NCI-H1417 (cell line): ENCODE results near the gene FLRT1.

Experiments
- DNase-seq, 3 experiments: peaks; one replicate each; lab custom pipeline; 2025; lab: John Stamatoyannopoulos, UW

The FLRT1 gene

GRCh38 chr11:64048042-64048854 is 12.5 kb downstream of the FLRT1 start:
- peak in 1 of 3 experiments; percentile 48 for DNase-seq

GRCh38 chr11:64049509-64049908 is 13.8 kb downstream of the FLRT1 start:
- DNase-seq, result no peak

- DNase-seq, result no peak
Observed at GRCh38 chr11:64051297-64051696, 15.6 kb downstream of the FLRT1 start.

GRCh38 chr11:64052436-64052835 is 16.7 kb downstream of the FLRT1 start:
- peak in 1 of 3 experiments; percentile 5 for DNase-seq

- no peak for DNase-seq
Observed at GRCh38 chr11:64052938-64053622, 17.3 kb downstream of the FLRT1 start.

GRCh38 chr11:64053699-64054098 is 18.0 kb downstream of the FLRT1 start:
- no peak for DNase-seq

GRCh38 chr11:64055077-64055476 is 19.3 kb downstream of the FLRT1 start:
- no peak for DNase-seq

- DNase-seq, result peak in 1 of 3 experiments; percentile 14
Observed at GRCh38 chr11:64056213-64056785, 20.6 kb downstream of the FLRT1 start.

GRCh38 chr11:64056861-64057260 is 21.1 kb downstream of the FLRT1 start:
- DNase-seq, result no peak

- no peak for DNase-seq
Observed at GRCh38 chr11:64057890-64058289, 22.2 kb downstream of the FLRT1 start.

GRCh38 chr11:64058494-64058893 is 22.8 kb downstream of the FLRT1 start:
- peak in 2 of 3 experiments; percentile 63 to 77 for DNase-seq

GRCh38 chr11:64059339-64060140 is 23.8 kb downstream of the FLRT1 start:
- no peak for DNase-seq

GRCh38 chr11:64060263-64060860 is 24.6 kb downstream of the FLRT1 start:
- no peak for DNase-seq

- DNase-seq, result peak in 2 of 3 experiments; percentile 95 to 96
Observed at GRCh38 chr11:64060861-64061444, 25.2 kb downstream of the FLRT1 start.

GRCh38 chr11:64062185-64063039 is 26.7 kb downstream of the FLRT1 start:
- peak in 1 of 3 experiments; percentile 25 for DNase-seq

GRCh38 chr11:64063777-64064176 is 28.0 kb downstream of the FLRT1 start:
- DNase-seq, result peak in 2 of 3 experiments; percentile 29 to 74

GRCh38 chr11:64064374-64065140 is 28.8 kb downstream of the FLRT1 start:
- DNase-seq, result no peak

GRCh38 chr11:64065141-64065465 is 29.4 kb downstream of the FLRT1 start:
- DNase-seq, result no peak

- DNase-seq, result no peak
Observed at GRCh38 chr11:64065712-64066111, 30.0 kb downstream of the FLRT1 start.
